Large intestine (tissue), 3 donors: Measurements from ENCODE around the gene IGFBP3. TPM values are rescaled to one million over a fixed set of nuclear protein-coding genes. Genes with fewer than 3 reads are reported as not detected.
"Not testable (repeated sequence)": the region's sequence is repeated elsewhere in the genome, so short reads cannot be mapped to it uniquely, and the experiment has no call there.

Source experiments
- DNase-seq, 2 donors: peaks; one replicate each; pipeline versions ENCODE4 v3.0.0 to v3.0.0-alpha.2; 2013
- H3K27ac ChIP-seq: one replicate; pipeline ENCODE4 v1.5.1; 2013; ENCODE audit warnings: low read length
- H3K27me3 ChIP-seq: 2 replicates; pipeline ENCODE4 v1.6.1; 2013; ENCODE audit warnings: low read length; ENCODE audit not compliant: control insufficient read depth, insufficient read depth
- H3K36me3 ChIP-seq: 2 replicates; pipeline ENCODE4 v1.6.1; 2013; ENCODE audit warnings: low read length; ENCODE audit not compliant: control insufficient read depth, insufficient read depth
- H3K4me1 ChIP-seq: one replicate; pipeline ENCODE4 v1.6.1; 2013; ENCODE audit warnings: low read length; ENCODE audit not compliant: control insufficient read depth, insufficient read depth
- H3K4me3 ChIP-seq: one replicate; pipeline ENCODE4 v1.5.1; 2013; ENCODE audit warnings: low read length
- H3K9me3 ChIP-seq: one replicate; pipeline ENCODE4 v1.6.1; 2013; ENCODE audit warnings: mild to moderate bottlenecking, low read depth, low read length, moderate library complexity; ENCODE audit not compliant: control insufficient read depth
- WGBS: methylation state at CpG from one replicate; pipeline ENCODE4 v1.1.5; 2013; ENCODE audit warnings: low lambda C conversion rate; ENCODE audit not compliant: insufficient coverage; 5-methylcytosine and 5-hydroxymethylcytosine counted together
- polyA plus RNA-seq: library from polyadenylated mRNA; unstranded; fragments of 120-200 nt; gene quantifications from one replicate; pipeline ENCODE4 v1.2.1, GENCODE V29; 2013

The IGFBP3 gene
- polyA plus RNA-seq, 1 donor: 115 TPM

DNA sequence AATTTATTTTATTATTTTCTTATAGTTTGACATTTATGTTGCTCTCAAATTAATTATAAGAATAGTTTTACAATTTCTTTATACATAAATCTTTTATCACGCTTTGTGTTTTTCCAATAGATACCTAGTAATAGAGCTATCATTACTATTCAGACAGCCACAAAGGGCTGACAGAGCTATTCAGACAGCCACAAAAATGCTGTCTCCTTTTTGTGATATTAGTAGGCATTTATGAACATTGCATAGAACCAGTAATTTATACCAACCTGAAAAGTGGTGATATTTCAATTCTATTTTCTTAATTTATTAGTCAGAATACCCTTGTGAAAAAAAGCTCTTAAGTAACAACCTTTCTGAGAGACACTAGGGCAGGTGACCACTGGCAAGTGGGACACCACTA, 34.2 kb upstream of the IGFBP3 start:
- H3K4me1 ChIP-seq: no peaks in the 10 kb centered on the region

DNA sequence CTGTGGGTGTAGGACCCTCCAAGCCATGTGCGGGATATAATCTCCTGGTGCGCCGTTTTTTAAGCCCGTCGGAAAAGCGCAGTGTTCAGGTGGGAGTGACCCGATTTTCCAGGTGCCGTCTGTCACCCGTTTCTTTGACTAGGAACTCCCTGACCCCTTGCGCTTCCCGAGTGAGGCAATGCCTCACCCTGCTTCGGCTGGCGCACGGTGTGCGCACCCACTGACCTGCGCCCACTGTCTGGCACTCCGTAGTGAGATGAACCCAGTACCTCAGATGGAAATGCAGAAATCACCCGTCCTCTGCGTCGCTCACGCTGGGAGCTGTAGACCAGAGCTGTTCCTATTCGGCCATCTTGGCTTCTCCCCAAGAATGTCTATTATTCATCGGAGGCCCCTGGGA, 32.0 kb upstream of the IGFBP3 start:
- not testable (repeated sequence) for H3K4me3 ChIP-seq

More for the DNA sequence above, 34.2 kb upstream of the IGFBP3 start:
- 100% methylated on average over 1 of the region's 1 CpG for WGBS
- peaks cover 4% of the 10 kb centered on the region for H3K9me3 ChIP-seq
- H3K27me3 ChIP-seq: peaks cover 2% of the 10 kb centered on the region
- no peak overlapping the region for H3K4me3 ChIP-seq
- H3K27ac ChIP-seq: no peak overlapping the region
- no peak for DNase-seq
- H3K36me3 ChIP-seq: no peaks in the 10 kb centered on the region

DNA sequence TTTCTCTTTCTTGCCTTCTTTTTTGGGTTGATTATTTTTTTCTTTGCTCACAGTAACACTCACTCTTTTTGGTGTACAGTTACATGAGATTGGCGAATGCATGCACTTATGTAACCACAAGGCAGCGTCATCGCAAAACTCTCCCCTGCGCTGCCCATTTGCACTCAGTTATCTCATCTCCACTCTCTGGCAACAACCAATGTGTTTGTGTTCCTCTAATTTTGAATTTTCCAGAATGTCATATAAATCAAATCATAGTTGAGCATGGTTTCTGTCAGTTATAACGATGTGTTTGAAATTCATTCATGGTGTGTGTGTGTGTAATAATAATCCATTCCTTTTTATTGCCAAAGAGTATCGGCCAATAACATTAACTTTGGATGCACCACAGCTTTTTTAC, 23.0 kb upstream of the IGFBP3 start:
- Histone ChIP-seq H3K27me3 (no peaks in the 10 kb centered on the region), H3K9me3 (no peaks in the 10 kb centered on the region), H3K36me3 (no peaks in the 10 kb centered on the region), H3K4me1 (no peaks in the 10 kb centered on the region), H3K27ac (no peak overlapping the region), H3K4me3 (no peak overlapping the region)
- DNase-seq: no peak
- 96% methylated on average over 4 of the region's 6 CpGs for WGBS

More for the DNA sequence above, 32.0 kb upstream of the IGFBP3 start:
- H3K9me3 ChIP-seq, H3K36me3 ChIP-seq, DNase-seq, H3K27me3 ChIP-seq, H3K27ac ChIP-seq, H3K4me1 ChIP-seq: not testable (repeated sequence)
- WGBS: no CpG with 5 or more reads among the region's 23 CpGs

DNA sequence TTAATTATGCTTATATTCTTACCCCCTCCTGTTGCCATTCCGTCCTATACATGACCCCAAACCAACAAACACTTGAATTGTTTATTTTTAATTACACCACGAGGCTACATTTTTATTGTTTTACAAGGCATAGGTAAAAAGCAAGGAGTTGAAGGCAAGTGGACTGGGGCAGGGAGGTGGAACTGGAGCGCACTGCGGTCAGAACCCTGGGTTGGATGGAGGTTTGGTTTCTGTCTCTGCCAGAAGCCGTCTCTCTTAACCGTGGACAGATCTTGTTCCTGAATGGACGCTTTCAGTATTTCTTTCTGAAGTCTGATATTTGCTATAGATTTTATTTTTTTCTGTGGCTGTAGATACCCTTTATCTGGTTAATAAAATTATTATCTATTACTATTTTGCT, 19.9 kb upstream of the IGFBP3 start:
- Histone ChIP-seq H3K4me3 (no peak overlapping the region), H3K36me3 (no peaks in the 10 kb centered on the region), H3K27ac (no peak overlapping the region), H3K27me3 (no peaks in the 10 kb centered on the region), H3K9me3 (no peaks in the 10 kb centered on the region), H3K4me1 (no peaks in the 10 kb centered on the region)
- WGBS: 100% methylated on average over 2 of the region's 7 CpGs
- no peak for DNase-seq

DNA sequence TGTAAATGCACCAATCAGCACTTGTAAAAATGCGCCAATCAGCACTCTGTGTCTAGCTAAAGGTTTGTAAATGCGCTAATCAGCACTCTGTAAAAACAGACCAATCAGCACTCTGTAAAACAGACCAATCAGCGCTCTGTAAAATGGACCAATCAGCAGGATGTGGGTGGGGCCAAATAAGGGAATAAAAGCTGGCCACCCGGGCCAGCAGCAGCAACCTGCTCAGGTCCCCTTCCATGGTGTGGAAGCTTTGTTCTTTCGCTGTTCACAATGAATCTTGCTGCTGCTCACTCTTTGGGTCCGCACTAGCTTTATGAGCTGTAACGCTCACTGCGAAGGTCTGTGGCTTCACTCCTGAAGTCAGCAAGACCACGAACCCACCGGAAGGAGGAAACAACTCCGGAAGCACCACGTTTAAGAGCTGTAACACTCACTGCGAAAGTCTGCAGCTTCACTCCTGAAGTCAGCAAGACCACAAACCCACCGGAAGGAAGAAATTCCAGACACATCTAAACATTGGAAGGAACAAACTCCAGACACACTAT, 19.2 kb upstream of the IGFBP3 start:
- H3K9me3 ChIP-seq, H3K4me1 ChIP-seq, DNase-seq, H3K36me3 ChIP-seq, H3K27me3 ChIP-seq, H3K4me3 ChIP-seq, H3K27ac ChIP-seq: not testable (repeated sequence)
- no CpG with 5 or more reads among the region's 14 CpGs for WGBS

DNA sequence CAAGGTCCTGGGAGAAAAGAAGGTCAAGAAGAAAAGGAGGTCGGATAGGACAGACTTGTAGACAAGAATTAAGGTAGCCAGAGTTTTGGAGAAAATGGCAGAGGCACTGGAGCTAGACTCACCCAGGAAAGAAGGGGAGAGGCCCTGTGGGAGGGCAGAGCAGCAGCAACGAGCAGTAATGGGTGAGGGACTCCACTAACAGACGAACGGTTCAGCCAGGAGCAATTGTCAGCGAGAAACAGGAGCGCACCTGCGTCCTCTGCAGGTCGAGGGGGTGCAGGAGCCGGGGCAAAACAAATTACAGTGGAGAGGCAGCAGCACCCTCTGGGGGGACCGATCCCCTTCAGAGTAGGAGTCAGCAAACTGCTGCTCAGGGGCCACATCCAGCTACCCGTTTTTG, 18.5 kb upstream of the IGFBP3 start:
- Histone ChIP-seq H3K4me1 (no peaks in the 10 kb centered on the region), H3K9me3 (no peaks in the 10 kb centered on the region), H3K27ac (no peak overlapping the region), H3K27me3 (peaks cover 2% of the 10 kb centered on the region), H3K36me3 (no peaks in the 10 kb centered on the region), H3K4me3 (no peak overlapping the region)
- WGBS: no CpG with 5 or more reads among the region's 11 CpGs
- DNase-seq: no peak

DNA sequence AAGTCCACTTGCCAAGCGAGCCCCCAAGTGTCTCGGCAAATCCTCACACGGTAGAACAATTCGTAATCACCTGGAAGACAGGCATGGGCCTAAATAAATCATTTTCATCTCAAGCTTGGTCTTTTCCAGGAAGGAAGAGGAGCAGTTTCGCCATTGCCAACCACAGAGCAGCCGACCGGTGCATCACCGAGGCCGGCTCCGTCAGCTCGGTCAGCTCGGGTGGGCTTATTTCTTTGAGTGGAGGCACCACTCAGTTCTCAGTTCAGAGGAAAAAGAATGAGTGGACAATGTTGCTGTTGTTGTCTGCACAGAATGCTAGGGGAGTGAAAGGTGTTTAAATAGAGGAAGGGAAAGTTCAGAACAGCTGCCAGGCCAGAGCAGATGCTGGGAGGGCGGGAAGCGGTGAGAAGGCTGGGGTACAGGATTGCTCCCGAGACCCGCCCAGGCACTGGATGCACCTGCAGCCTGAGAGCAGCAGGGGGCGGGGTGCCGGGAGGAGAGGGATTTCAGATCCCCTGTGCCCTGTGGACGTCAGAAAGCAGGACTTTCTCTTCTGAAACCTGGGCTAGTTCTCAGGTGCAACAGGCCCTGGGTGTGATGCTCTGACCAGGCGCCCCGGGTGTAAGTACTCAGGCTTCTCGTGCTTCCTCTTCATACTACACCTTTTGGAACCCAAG, 17.7 kb upstream of the IGFBP3 start:
- Histone ChIP-seq H3K9me3 (no peaks in the 10 kb centered on the region), H3K27me3 (peaks cover 2% of the 10 kb centered on the region), H3K4me1 (no peaks in the 10 kb centered on the region), H3K36me3 (no peaks in the 10 kb centered on the region), H3K27ac (no peak overlapping the region), H3K4me3 (no peak overlapping the region)
- no CpG with 5 or more reads among the region's 22 CpGs for WGBS
- no peak for DNase-seq

DNA sequence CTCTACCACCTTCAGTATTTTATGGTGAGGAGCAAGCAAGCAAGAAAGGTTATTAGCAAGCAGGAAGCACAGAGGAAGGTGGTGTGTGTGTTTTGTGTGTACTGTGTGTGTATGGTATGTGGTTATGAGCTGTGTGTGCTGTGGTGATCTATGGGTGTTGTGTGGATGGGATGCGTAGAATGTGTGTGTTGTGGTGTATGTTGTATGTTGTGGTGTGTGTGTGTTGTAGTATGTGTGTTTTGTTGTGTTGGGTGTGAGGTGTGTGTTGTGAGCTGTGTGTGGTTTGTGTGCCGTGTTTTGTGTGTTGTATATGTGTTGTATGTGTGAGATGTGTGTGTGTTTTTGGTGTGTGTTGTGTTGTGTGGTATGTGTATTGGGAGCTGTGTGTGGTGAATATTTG, 16.8 kb upstream of the IGFBP3 start:
- Histone ChIP-seq H3K9me3 (no peaks in the 10 kb centered on the region), H3K36me3 (no peaks in the 10 kb centered on the region), H3K27me3 (peaks cover 2% of the 10 kb centered on the region), H3K4me1 (no peaks in the 10 kb centered on the region), H3K4me3 (no peak overlapping the region), H3K27ac (no peak overlapping the region)
- WGBS: no CpG with 5 or more reads among the region's 2 CpGs
- no peak for DNase-seq

DNA sequence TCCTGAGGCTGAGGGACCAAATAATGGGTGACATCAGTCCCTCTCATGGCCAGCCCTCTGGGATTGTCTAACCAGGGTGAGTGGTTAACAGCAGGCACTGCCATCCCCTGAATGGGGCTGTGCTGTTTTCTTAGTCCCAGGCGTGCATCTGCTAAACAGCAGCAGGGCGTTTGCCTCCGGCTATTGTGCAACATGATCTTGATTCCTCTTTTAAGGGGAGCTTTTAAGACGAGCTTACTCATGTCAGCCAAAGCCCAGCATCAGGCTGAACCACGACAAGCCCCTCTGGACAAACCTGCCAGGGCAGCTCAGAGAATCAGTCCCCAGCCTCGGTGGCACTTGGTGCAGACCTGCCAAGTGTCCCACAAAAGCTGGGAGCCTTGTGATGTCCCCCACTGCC, 16.2 kb upstream of the IGFBP3 start:
- Histone ChIP-seq H3K27me3 (peaks cover 2% of the 10 kb centered on the region), H3K36me3 (no peaks in the 10 kb centered on the region), H3K9me3 (no peaks in the 10 kb centered on the region), H3K27ac (no peak overlapping the region), H3K4me1 (no peaks in the 10 kb centered on the region), H3K4me3 (no peak overlapping the region)
- no peak for DNase-seq
- whole genome bisulfite sequencing: no CpG with 5 or more reads among the region's 6 CpGs

DNA sequence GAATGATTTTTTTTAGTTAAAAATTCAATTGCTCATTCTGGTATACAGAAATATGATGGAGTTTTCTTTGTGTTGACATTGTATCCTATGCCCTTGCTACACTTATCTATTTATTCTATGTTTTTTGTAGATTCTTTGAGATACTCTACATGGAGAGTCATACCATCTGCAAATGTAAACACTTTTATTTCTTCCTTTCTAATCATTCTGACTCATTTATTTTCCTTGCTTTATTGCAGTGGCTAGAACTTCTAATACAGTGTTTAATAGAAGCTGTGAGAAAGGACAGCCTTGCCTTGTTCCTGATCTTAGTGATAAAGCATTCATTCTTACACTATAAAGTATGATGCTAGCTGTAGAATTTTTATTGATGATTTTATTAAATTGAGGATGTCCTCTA, 9.9 kb upstream of the IGFBP3 start:
- no peaks in the 10 kb centered on the region for H3K9me3 ChIP-seq
- DNase-seq: no peak
- no peak overlapping the region for H3K4me3 ChIP-seq
- no peak overlapping the region for H3K27ac ChIP-seq
- H3K36me3 ChIP-seq: no peaks in the 10 kb centered on the region
- H3K4me1 ChIP-seq: no peaks in the 10 kb centered on the region
- H3K27me3 ChIP-seq: peaks cover 2% of the 10 kb centered on the region

DNA sequence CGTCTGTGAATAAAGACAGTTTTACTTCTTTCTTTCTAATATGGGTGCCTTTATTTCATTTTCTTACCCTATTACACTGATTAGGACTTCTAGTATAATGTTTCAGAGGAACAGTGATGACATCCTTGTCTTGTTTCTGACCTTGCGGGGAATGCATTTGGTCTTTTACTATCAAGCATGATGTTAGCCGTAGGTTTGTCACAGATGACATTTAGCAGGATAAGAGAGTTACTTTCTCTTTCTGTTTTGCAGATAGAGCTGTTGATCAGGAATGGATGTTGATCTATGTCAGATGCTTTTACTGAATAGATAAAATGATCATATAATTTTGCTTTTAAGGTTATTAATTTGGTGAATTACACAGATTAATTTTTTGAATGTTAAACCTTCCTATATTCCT, 6.6 kb upstream of the IGFBP3 start:
- Histone ChIP-seq H3K4me3 (no peak overlapping the region), H3K27me3 (peaks cover 23% of the 10 kb centered on the region), H3K36me3 (no peaks in the 10 kb centered on the region), H3K4me1 (peaks cover 4% of the 10 kb centered on the region), H3K9me3 (no peaks in the 10 kb centered on the region), H3K27ac (no peak overlapping the region)
- 100% methylated on average over 2 of the region's 3 CpGs for WGBS
- no peak for DNase-seq
